Hepatocyte (in vitro differentiated cells): ENCODE measurements around the gene PLBD2. TPM values are rescaled to one million over a fixed set of nuclear protein-coding genes. Genes with fewer than 3 reads are reported as not detected.

Experiments used
- DNase-seq: peaks from one replicate; pipeline ENCODE4 v3.0.0-alpha.2; 2016; ENCODE audit warnings: low spot score
- H2AFZ ChIP-seq: fragments of 200-600 bp; sonication (generic); 2 replicates; pipeline ENCODE4 v1.6.0; 2016; ENCODE audit warnings: antibody characterized with exemption, mild to moderate bottlenecking
- H3K27ac ChIP-seq: fragments of 200-600 bp; sonication (generic); 2 replicates; pipeline ENCODE4 v1.5.1; 2016; ENCODE audit warnings: mild to moderate bottlenecking
- H3K27me3 ChIP-seq: fragments of 200-600 bp; sonication (generic); 2 replicates; pipeline ENCODE4 v1.6.1; 2016
- H3K36me3 ChIP-seq: fragments of 200-600 bp; sonication (generic); replicated peaks from 2 replicates; pipeline ENCODE4 v1.5.1; 2016; ENCODE audit warnings: low read depth; ENCODE audit not compliant: insufficient read depth
- H3K4me1 ChIP-seq: fragments of 200-600 bp; sonication (generic); 2 replicates; pipeline ENCODE4 v1.5.1; 2016; ENCODE audit warnings: mild to moderate bottlenecking, moderate library complexity; ENCODE audit not compliant: insufficient read depth
- H3K4me2 ChIP-seq: fragments of 200-600 bp; sonication (generic); 2 replicates; pipeline ENCODE4 v1.6.0; 2016
- H3K4me3 ChIP-seq: fragments of 200-600 bp; sonication (generic); 2 replicates; pipeline ENCODE4 v1.5.1; 2016; ENCODE audit warnings: mild to moderate bottlenecking
- H3K79me2 ChIP-seq: fragments of 200-600 bp; sonication (generic); 2 replicates; pipeline ENCODE4 v1.6.0; 2017; ENCODE audit warnings: mild to moderate bottlenecking
- H3K9me2 ChIP-seq: fragments of 200-600 bp; sonication (generic); replicated peaks from 2 replicates; pipeline ENCODE4 v1.6.0; 2017; ENCODE audit warnings: mild to moderate bottlenecking; ENCODE audit not compliant: insufficient read depth
- H3K9me3 ChIP-seq: fragments of 200-600 bp; sonication (generic); 2 replicates; pipeline ENCODE4 v1.5.1; 2016; ENCODE audit warnings: low read depth, mild to moderate bottlenecking
- H4K20me1 ChIP-seq: fragments of 200-600 bp; sonication (generic); 2 replicates; pipeline ENCODE4 v1.6.0; 2016; ENCODE audit warnings: mild to moderate bottlenecking; ENCODE audit not compliant: insufficient read depth, poor library complexity, severe bottlenecking
- EZH2 ChIP-seq: fragments of 200-600 bp; sonication (generic); IDR thresholded peaks from 2 replicates; pipeline ENCODE4 v1.6.1; 2016; ENCODE audit warnings: antibody characterized with exemption, mild to moderate bottlenecking, borderline replicate concordance
- EZH2phosphoT487 ChIP-seq: fragments of 200-600 bp; sonication (generic); IDR thresholded peaks from one replicate; pipeline ENCODE4 v1.6.1; 2018; ENCODE audit warnings: antibody characterized with exemption, mild to moderate bottlenecking, low read depth, moderate library complexity; ENCODE audit not compliant: unreplicated experiment, severe bottlenecking
- WGBS: methylation state at CpG from one replicate; pipeline ENCODE4 v1.1.6; 2016; ENCODE audit warnings: low lambda C conversion rate; ENCODE audit errors: missing lambda C conversion rate; 5-methylcytosine and 5-hydroxymethylcytosine counted together
- polyA plus RNA-seq: library from polyadenylated mRNA; unstranded; fragments of >200 nt; fragmentation: Nextera tagmentation; extraction: Ambion mirVana; gene quantifications from 2 replicates; pipeline ENCODE4 v1.2.1, GENCODE V29; 2016
- total RNA-seq: library from RNA; depleted of rRNA; stranded (reverse); fragments of >200 nt; gene quantifications from 2 replicates; pipeline ENCODE4 v1.2.3, GENCODE V29; 2014
- TF ChIP-seq, protein P1 (sequence below): fragments of 200-600 bp; sonication (generic); IDR thresholded peaks from 2 replicates; pipeline ENCODE4 v1.5.1; 2016; ENCODE audit warnings: antibody characterized with exemption, mild to moderate bottlenecking; ENCODE audit not compliant: poor library complexity

Gene PLBD2
- total and polyA plus RNA-seq, 2 experiments from 2014 or later = 32.5 to 47.6 TPM

DNA sequence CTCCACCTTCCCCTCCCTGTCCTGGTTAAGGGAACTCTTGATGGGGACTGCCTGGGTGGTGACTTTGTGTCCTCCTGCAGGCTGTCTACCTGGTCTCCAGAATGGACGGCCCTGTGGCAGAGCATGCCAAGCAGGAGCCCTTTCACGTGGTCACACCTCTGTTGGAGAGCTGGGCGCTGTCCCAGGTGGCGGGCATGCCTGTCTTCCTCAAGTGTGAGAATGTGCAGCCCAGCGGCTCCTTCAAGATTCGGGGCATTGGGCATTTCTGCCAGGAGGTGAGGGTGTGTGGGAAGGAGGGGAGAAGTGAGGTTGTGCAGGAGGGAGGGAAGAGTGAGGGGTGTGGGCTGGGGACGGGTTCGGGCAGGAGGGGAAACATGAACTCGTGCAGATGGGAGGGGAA is 69.5 kb downstream of the PLBD2 start:
- Histone ChIP-seq H3K27me3 (no peaks in the 10 kb centered on the region), H3K4me2 (no peak overlapping the region), H3K4me1 (no peaks in the 10 kb centered on the region), H3K9me2 (no peaks in the 10 kb centered on the region), H3K79me2 (peaks cover 3% of the 10 kb centered on the region), H2AFZ (no peak overlapping the region), H3K27ac (no peak overlapping the region), H4K20me1 (no peaks in the 10 kb centered on the region), H3K36me3 (no peaks in the 10 kb centered on the region), H3K4me3 (no peak overlapping the region), H3K9me3 (no peaks in the 10 kb centered on the region)
- no peak for DNase-seq
- 91% methylated on average over 6 of the region's 9 CpGs for WGBS
- TF ChIP-seq, protein P1, sequence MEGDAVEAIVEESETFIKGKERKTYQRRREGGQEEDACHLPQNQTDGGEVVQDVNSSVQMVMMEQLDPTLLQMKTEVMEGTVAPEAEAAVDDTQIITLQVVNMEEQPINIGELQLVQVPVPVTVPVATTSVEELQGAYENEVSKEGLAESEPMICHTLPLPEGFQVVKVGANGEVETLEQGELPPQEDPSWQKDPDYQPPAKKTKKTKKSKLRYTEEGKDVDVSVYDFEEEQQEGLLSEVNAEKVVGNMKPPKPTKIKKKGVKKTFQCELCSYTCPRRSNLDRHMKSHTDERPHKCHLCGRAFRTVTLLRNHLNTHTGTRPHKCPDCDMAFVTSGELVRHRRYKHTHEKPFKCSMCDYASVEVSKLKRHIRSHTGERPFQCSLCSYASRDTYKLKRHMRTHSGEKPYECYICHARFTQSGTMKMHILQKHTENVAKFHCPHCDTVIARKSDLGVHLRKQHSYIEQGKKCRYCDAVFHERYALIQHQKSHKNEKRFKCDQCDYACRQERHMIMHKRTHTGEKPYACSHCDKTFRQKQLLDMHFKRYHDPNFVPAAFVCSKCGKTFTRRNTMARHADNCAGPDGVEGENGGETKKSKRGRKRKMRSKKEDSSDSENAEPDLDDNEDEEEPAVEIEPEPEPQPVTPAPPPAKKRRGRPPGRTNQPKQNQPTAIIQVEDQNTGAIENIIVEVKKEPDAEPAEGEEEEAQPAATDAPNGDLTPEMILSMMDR = no peak
- TF ChIP-seq EZH2 (no peak), EZH2phosphoT487 (no peak)

DNA sequence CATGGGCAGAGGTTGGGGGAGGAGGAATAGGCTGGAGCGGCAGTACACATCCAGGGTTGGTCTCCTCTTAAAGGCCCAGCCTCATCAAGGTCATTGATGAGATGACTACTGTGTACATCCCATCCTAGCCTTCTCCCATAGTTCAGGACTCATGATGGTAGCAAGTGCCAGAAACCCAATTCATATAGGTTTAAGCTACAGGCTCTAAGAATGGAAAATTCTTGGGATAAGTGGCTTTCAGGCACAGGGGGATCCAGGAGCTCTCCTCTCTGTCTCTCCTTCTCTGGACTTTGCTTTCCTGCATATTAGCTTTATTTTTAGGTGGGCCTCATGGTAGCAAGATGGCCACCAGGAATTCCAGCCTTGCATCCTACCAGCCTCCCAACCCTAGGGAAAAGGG is 70.1 kb downstream of the PLBD2 start:
- no peaks in the 10 kb centered on the region for H3K36me3 ChIP-seq
- no peaks in the 10 kb centered on the region for H3K4me1 ChIP-seq
- H3K4me2 ChIP-seq = no peak overlapping the region
- 86% methylated on average over 1 of the region's 1 CpG for WGBS
- H3K27me3 ChIP-seq = no peaks in the 10 kb centered on the region
- no peak for TF ChIP-seq EZH2
- TF ChIP-seq EZH2phosphoT487 = no peak
- TF ChIP-seq, protein P1 = no peak
- H3K79me2 ChIP-seq = peaks cover 2% of the 10 kb centered on the region
- no peak for DNase-seq
- no peaks in the 10 kb centered on the region for H3K9me2 ChIP-seq
- no peaks in the 10 kb centered on the region for H3K9me3 ChIP-seq
- H4K20me1 ChIP-seq = no peaks in the 10 kb centered on the region
- no peak overlapping the region for H2AFZ ChIP-seq
- no peak overlapping the region for H3K4me3 ChIP-seq
- H3K27ac ChIP-seq = no peak overlapping the region

DNA sequence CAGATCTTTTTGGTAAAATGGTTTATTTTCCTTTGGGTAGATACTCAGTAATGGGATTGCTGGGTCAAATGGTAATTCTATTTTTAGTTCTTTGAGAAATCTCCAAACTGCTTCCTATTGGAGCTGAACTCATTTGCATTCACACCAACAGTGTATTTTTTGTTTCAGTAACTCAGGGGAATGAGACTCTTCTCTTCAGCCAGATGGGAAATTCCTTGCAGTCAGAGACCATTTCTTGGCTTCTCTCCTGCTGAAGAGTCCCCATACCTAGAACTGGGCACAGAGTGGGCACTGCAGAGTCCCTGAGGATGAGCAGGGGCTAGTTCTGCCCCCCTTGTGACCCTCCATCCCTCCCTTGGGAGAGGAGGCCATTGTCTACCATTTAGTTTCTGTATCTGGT is 74.6 kb downstream of the PLBD2 start:
- Histone ChIP-seq H3K4me2 (no peak overlapping the region), H3K9me2 (no peaks in the 10 kb centered on the region), H3K4me3 (no peak overlapping the region), H2AFZ (no peak overlapping the region), H3K79me2 (no peaks in the 10 kb centered on the region), H3K27me3 (no peaks in the 10 kb centered on the region), H4K20me1 (no peaks in the 10 kb centered on the region), H3K4me1 (no peaks in the 10 kb centered on the region), H3K9me3 (no peaks in the 10 kb centered on the region), H3K27ac (no peak overlapping the region), H3K36me3 (no peaks in the 10 kb centered on the region)
- TF ChIP-seq, protein P1 = no peak
- no peak for TF ChIP-seq EZH2
- TF ChIP-seq EZH2phosphoT487 = no peak
- no peak for DNase-seq

DNA sequence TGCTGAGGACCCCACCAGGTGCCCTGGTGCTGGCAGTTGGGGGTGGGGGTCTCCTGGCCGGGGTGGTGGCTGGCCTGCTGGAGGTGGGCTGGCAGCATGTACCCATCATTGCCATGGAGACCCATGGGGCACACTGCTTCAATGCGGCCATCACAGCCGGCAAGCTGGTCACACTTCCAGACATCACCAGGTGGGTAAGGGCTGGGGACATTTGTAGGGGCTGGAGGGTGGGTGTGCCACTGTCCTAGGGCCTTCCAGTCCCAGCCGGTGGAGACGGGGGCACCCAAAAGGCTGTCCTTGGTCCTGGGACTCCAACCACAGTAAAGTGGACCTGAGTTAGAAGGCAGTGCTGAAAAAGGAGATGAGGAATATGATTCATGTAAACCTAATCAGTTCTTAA is 77.0 kb downstream of the PLBD2 start:
- Histone ChIP-seq H3K4me1 (no peaks in the 10 kb centered on the region), H4K20me1 (no peaks in the 10 kb centered on the region), H3K36me3 (no peaks in the 10 kb centered on the region), H3K27ac (no peak overlapping the region), H3K4me3 (no peak overlapping the region), H3K79me2 (no peaks in the 10 kb centered on the region), H3K4me2 (no peak overlapping the region), H2AFZ (no peak overlapping the region), H3K9me2 (no peaks in the 10 kb centered on the region), H3K27me3 (peaks cover 4% of the 10 kb centered on the region), H3K9me3 (no peaks in the 10 kb centered on the region)
- DNase-seq = no peak
- TF ChIP-seq EZH2phosphoT487 (no peak), EZH2 (no peak)
- TF ChIP-seq, protein P1 = no peak
- whole genome bisulfite sequencing = 83% methylated on average over 5 of the region's 5 CpGs
